GM13977 (cell line): Measurements from ENCODE around the gene DRD5.
"Not testable (repeated sequence)": the region's sequence is repeated elsewhere in the genome, so short reads cannot be mapped to it uniquely, and the experiment has no call there.

ENCODE experiments used
- DNase-seq: peaks from one replicate; pipeline ENCODE4 v3.0.0; 2012; ENCODE audit warnings: low spot score
- CTCF ChIP-seq: IDR thresholded peaks from 2 replicates; pipeline ENCODE4 v1.5.1; 2012; ENCODE audit warnings: mild to moderate bottlenecking, control low read depth; ENCODE audit not compliant: insufficient read depth; ENCODE audit errors: extremely low read depth, missing control alignments
- in situ Hi-C: fragments of 300-500 bp; cut with MboI; formaldehyde crosslinking; loops from one replicate; pipeline ENCODE4 v1.12.0; 2022; ENCODE audit warnings: low sequenced_read_pairs, low pct_unique_long_range_greater_than_20kb, mixed read lengths, inconsistent platforms; ENCODE audit not compliant: unreplicated experiment

DRD5 gene

GRCh38 chr4:9781343-9782135, at the start of gene DRD5:
DRD5 (plus strand) TSS chr4:9781634; CDS start chr4:9782030, 396 bp downstream.
- no peak for TF ChIP-seq CTCF
- no peak for DNase-seq
- in situ Hi-C loops = no loop called here

GRCh38 chr4:9732256-9732655, 49.2 kb upstream of the DRD5 start:
- in situ Hi-C loops, DNase-seq: not testable (repeated sequence)

GRCh38 chr4:9735515-9735914, 45.9 kb upstream of the DRD5 start:
- no peak for TF ChIP-seq CTCF
- in situ Hi-C loops = no loop called here
- DNase-seq = no peak

- DNase-seq, in situ Hi-C loops: not testable (repeated sequence)
Observed at GRCh38 chr4:9737280-9737679, 44.2 kb upstream of the DRD5 start.

GRCh38 chr4:9743789-9744188, 37.6 kb upstream of the DRD5 start:
- in situ Hi-C loops, DNase-seq: not testable (repeated sequence)

- no peak for DNase-seq
- TF ChIP-seq CTCF = no peak
- in situ Hi-C loops = no loop called here
Observed at GRCh38 chr4:9745782-9746181, 35.7 kb upstream of the DRD5 start.

GRCh38 chr4:9758641-9759317, 22.7 kb upstream of the DRD5 start:
- in situ Hi-C loops = loop anchor here (25.0 kb wide), 1 partner anchor 654 kb away; no protein-coding TSS in a partner anchor
- no peak for TF ChIP-seq CTCF
- no peak for DNase-seq

- peak; percentile 85 for TF ChIP-seq CTCF
- in situ Hi-C loops = loop anchor here (5.0 to 25.0 kb wide), 2 partner anchors 254 to 649 kb away; no protein-coding TSS in a partner anchor
- DNase-seq = peak; percentile 82
Observed at GRCh38 chr4:9762823-9763475, 18.5 kb upstream of the DRD5 start.
